IMR-90 (cell line): ENCODE results near the gene ETV7. TPM values are rescaled to one million over a fixed set of nuclear protein-coding genes. Genes with fewer than 3 reads are reported as not detected.

ENCODE experiments used
- ATAC-seq: fragments of 200-7000 bp; cut with Tn5 transposase; 2 replicates; pipeline ENCODE4 v1.9.1; 2020; ENCODE audit warnings: low read depth, mild to moderate bottlenecking, moderate library complexity
- BruUV-seq: library from RNA; stranded (reverse); fragments of 400-500 nt; replicated peaks from 2 replicates; lab custom pipeline; 2021; lab: Mats Ljungman, UMichigan
- CTCF ChIA-PET: fragments of 300-600 bp; formaldehyde crosslinking; extraction: SDS; loops from one replicate; lab custom pipeline; 2021; ENCODE audit warnings: antibody characterized with exemption; lab: Yijun Ruan, JAX
- POLR2A ChIA-PET: fragments of 300-600 bp; sonication (Branson Sonifier 250); formaldehyde crosslinking; loops from one replicate; lab custom pipeline; 2022; ENCODE audit warnings: antibody characterized with exemption; ENCODE audit not compliant: unreplicated experiment; lab: Charles Lee
- DNase-seq: peaks from one replicate; pipeline ENCODE4 v3.0.0; 2013
- H2AFZ ChIP-seq: replicated peaks from 2 replicates; pipeline ENCODE3; 2013; ENCODE audit warnings: low read length, mild to moderate bottlenecking; ENCODE audit not compliant: poor library complexity
- H2AK5ac ChIP-seq: 2 replicates; pipeline ENCODE4 v1.6.1; 2013; ENCODE audit warnings: low read depth, low read length, inconsistent platforms
- H2AK9ac ChIP-seq: replicated peaks from 2 replicates; pipeline ENCODE3; 2013; ENCODE audit warnings: mild to moderate bottlenecking, low read depth, low read length, moderate library complexity; ENCODE audit not compliant: poor library complexity
- H2BK120ac ChIP-seq: 2 replicates; pipeline ENCODE4 v1.6.1; 2013; ENCODE audit warnings: low read depth, low read length, inconsistent platforms
- H2BK15ac ChIP-seq: 3 replicates; pipeline ENCODE4 v1.6.1; 2013; ENCODE audit warnings: low read depth, low read length, inconsistent platforms
- H2BK20ac ChIP-seq: 2 replicates; pipeline ENCODE4 v1.6.1; 2013; ENCODE audit warnings: low read depth, mild to moderate bottlenecking, inconsistent platforms, low read length, moderate library complexity
- H2BK5ac ChIP-seq: 2 replicates; pipeline ENCODE4 v1.6.1; 2013; ENCODE audit warnings: mild to moderate bottlenecking, low read depth, low read length, inconsistent platforms; ENCODE audit not compliant: poor library complexity, severe bottlenecking
- H3K14ac ChIP-seq: replicated peaks from 2 replicates; pipeline ENCODE4 v1.6.1; 2013; ENCODE audit warnings: low read depth, low read length, inconsistent platforms
- H3K18ac ChIP-seq: 2 replicates; pipeline ENCODE4 v1.6.1; 2013; ENCODE audit warnings: low read depth, low read length, control low read depth
- H3K23ac ChIP-seq: 2 replicates; pipeline ENCODE4 v1.6.1; 2013; ENCODE audit warnings: low read depth, low read length, inconsistent platforms
- H3K27ac ChIP-seq: 2 replicates; pipeline ENCODE4 v1.5.1; 2013; ENCODE audit warnings: mild to moderate bottlenecking, control low read depth, low read length; ENCODE audit not compliant: insufficient read depth
- H3K27me3 ChIP-seq: 2 replicates; pipeline ENCODE4 v1.6.1; 2013; ENCODE audit warnings: low read length; ENCODE audit not compliant: control insufficient read depth, insufficient read depth
- H3K36me3 ChIP-seq: 2 replicates; pipeline ENCODE4 v1.6.1; 2013; ENCODE audit warnings: low read length, mixed read lengths; ENCODE audit not compliant: control insufficient read depth, insufficient read depth
- H3K4ac ChIP-seq: 2 replicates; pipeline ENCODE4 v1.6.1; 2013; ENCODE audit warnings: low read depth, low read length, inconsistent platforms
- H3K4me1 ChIP-seq: 2 replicates; pipeline ENCODE4 v1.6.1; 2013; ENCODE audit warnings: low read length, mixed read lengths; ENCODE audit not compliant: control insufficient read depth, insufficient read depth
- H3K4me2 ChIP-seq: 2 replicates; pipeline ENCODE4 v1.6.1; 2013; ENCODE audit warnings: low read depth, mild to moderate bottlenecking, control low read depth, low read length, moderate library complexity
- H3K4me3 ChIP-seq: 2 replicates; pipeline ENCODE4 v1.5.1; 2013; ENCODE audit warnings: low read depth, mild to moderate bottlenecking, control low read depth, low read length, moderate library complexity; ENCODE audit not compliant: insufficient read depth
- H3K56ac ChIP-seq: 2 replicates; pipeline ENCODE4 v1.6.1; 2013; ENCODE audit warnings: low read length, inconsistent platforms; ENCODE audit not compliant: insufficient read depth; ENCODE audit errors: extremely low read depth
- H3K79me1 ChIP-seq, 2 experiments: 2 replicates each; pipeline ENCODE4 v1.6.1; 2013; ENCODE audit warnings: low read length in 2 of 2, inconsistent platforms in 1 of 2, low read depth in 1 of 2
- H3K9ac ChIP-seq: 2 replicates; pipeline ENCODE4 v1.6.1; 2013; ENCODE audit warnings: low read depth, low read length, control low read depth
- H3K9me1 ChIP-seq: 2 replicates; pipeline ENCODE4 v1.6.1; 2013; ENCODE audit warnings: low read length, inconsistent platforms; ENCODE audit not compliant: insufficient read depth
- H3K9me3 ChIP-seq: 2 replicates; pipeline ENCODE4 v1.6.1; 2013; ENCODE audit warnings: low read length; ENCODE audit not compliant: control insufficient read depth, insufficient read depth
- H4K20me1 ChIP-seq: 2 replicates; pipeline ENCODE4 v1.6.1; 2013; ENCODE audit warnings: low read length, inconsistent platforms; ENCODE audit not compliant: insufficient read depth
- H4K5ac ChIP-seq: 2 replicates; pipeline ENCODE4 v1.6.1; 2013; ENCODE audit warnings: mild to moderate bottlenecking, low read depth, low read length, control low read depth
- H4K8ac ChIP-seq, 2 experiments: 2 replicates each; pipeline ENCODE4 v1.6.1; 2013; ENCODE audit warnings: low read depth in 2 of 2, low read length in 2 of 2, control low read depth in 1 of 2, inconsistent platforms in 1 of 2
- H4K91ac ChIP-seq: 2 replicates; pipeline ENCODE4 v1.6.1; 2013; ENCODE audit warnings: low read depth, low read length, inconsistent platforms; ENCODE audit not compliant: insufficient read depth
- CEBPB ChIP-seq: IDR thresholded peaks from 2 replicates; pipeline ENCODE4 v1.6.1; 2012; ENCODE audit warnings: low read depth, low read length, improper control_type of control experiment
- CTCF ChIP-seq: conservative IDR thresholded peaks from 2 replicates; pipeline ENCODE4 v1.5.1; 2012; ENCODE audit warnings: mild to moderate bottlenecking, low read depth, low read length, improper control_type of control experiment
- ELK1 ChIP-seq: fragments of 150-350 bp; IDR thresholded peaks from 2 replicates; pipeline ENCODE4 v1.6.1; 2016; ENCODE audit warnings: low read depth, mild to moderate bottlenecking, low read length, moderate library complexity, borderline replicate concordance
- FOS ChIP-seq: fragments of 150-350 bp; IDR thresholded peaks from 2 replicates; pipeline ENCODE4 v1.6.1; 2016; ENCODE audit warnings: low read depth, low read length
- MAFK ChIP-seq: IDR thresholded peaks from 2 replicates; pipeline ENCODE4 v1.6.1; 2012; ENCODE audit warnings: low read depth, low read length, improper control_type of control experiment
- RAD21 ChIP-seq: IDR thresholded peaks from 2 replicates; pipeline ENCODE4 v1.6.1; 2012; ENCODE audit warnings: low read length, improper control_type of control experiment
- RFX5 ChIP-seq: IDR thresholded peaks from 2 replicates; pipeline ENCODE4 v1.8.0; 2012; ENCODE audit warnings: low read depth, mild to moderate bottlenecking, low read length, moderate library complexity
- WGBS, 2 experiments: methylation state at CpG; one replicate each; pipeline versions ENCODE4 v1.1.5 to v1.1.7; 2013; ENCODE audit warnings: missing lambda C conversion rate in 2 of 2; ENCODE audit not compliant: insufficient read length in 1 of 2; ENCODE audit errors: extremely low coverage in 2 of 2; 5-methylcytosine and 5-hydroxymethylcytosine counted together
- dilution Hi-C: fragments of 300-500 bp; cut with HindIII; formaldehyde crosslinking; loops from one replicate; pipeline ENCODE4 v1.14.3; 2018; ENCODE audit warnings: low sequenced_read_pairs; ENCODE audit not compliant: unreplicated experiment
- in situ Hi-C: fragments of 300-500 bp; cut with MboI; formaldehyde crosslinking; loops from 3 replicates; pipeline ENCODE4 v1.14.3; 2019; ENCODE audit warnings: low sequenced_read_pairs, inconsistent platforms, mixed read lengths
- intact Hi-C: fragments of 100-400 bp; cut with micrococcal nuclease; formaldehyde crosslinking; loops from 2 replicates; pipeline ENCODE4 v1.10.0; 2022
- polyA plus RNA-seq, 3 experiments: library from polyadenylated mRNA; depleted of rRNA; stranded (reverse); fragments of >200 nt; gene quantifications; 2 replicates each; pipeline ENCODE4 v1.2.3, GENCODE V29; 2012; ENCODE audit warnings: low replicate concordance in 1 of 3
- total RNA-seq: library from RNA; depleted of rRNA; stranded (reverse); fragments of >200 nt; gene quantifications from 2 replicates; pipeline ENCODE4 v1.2.3, GENCODE V29; 2012

ETV7 gene
- total and polyA plus RNA-seq, 2 of the 4 experiments (the other 2 are of a cell fraction): 0.17 to 0.18 TPM

- Histone ChIP-seq H2AFZ (no peak overlapping the region), H3K79me1 (no peaks in the 10 kb centered on the region), H3K27ac (no peak overlapping the region), H4K20me1 (peaks cover 4% of the 10 kb centered on the region; the same call in 1 of the 2 replicates), H3K56ac (no peak overlapping the region), H2AK9ac (no peak overlapping the region), H2BK20ac (no peak overlapping the region), H3K9me3 (no peaks in the 10 kb centered on the region), H3K36me3 (no peaks in the 10 kb centered on the region), H2BK15ac (no peak overlapping the region), H4K8ac (no peak overlapping the region), H3K9me1 (peaks cover 5% of the 10 kb centered on the region; the same call in 1 of the 2 replicates), H3K14ac (no peak overlapping the region), H3K23ac (no peak overlapping the region), H3K27me3 (peaks cover 10% of the 10 kb centered on the region), H3K18ac (no peak overlapping the region), H3K4me3 (no peak overlapping the region), H4K5ac (no peak overlapping the region), H3K4me2 (no peak overlapping the region), H3K9ac (no peak overlapping the region), H2BK5ac (no peak overlapping the region), H3K4me1 (peaks cover 11% of the 10 kb centered on the region), H4K91ac (no peak overlapping the region), H2AK5ac (no peak overlapping the region), H2BK120ac (no peak overlapping the region), H3K4ac (no peak overlapping the region)
- intact Hi-C loops: no loop called here
- no TSS peak for BruUV-seq
- dilution Hi-C loops: no loop called here
- in situ Hi-C loops: no loop called here
- DNase-seq: no peak
- ChIA-PET POLR2A (no interaction called here), CTCF (interaction anchor here (0.6 kb wide), 1 partner anchor 133 kb away, joined by 4 read pairs; no protein-coding TSS in a partner anchor)
- WGBS, 2 experiments: no CpG with 5 or more reads among the region's 4 CpGs
- TF ChIP-seq CTCF (no peak), RFX5 (no peak), FOS (no peak), ELK1 (no peak), CEBPB (no peak), MAFK (no peak), RAD21 (no peak)
- ATAC-seq: no peak
These were observed 39.8 kb downstream of the ETV7 start for GRCh38 chr6:36347621-36348020.
